ENCODE data around the gene MEGF6. TPM values are rescaled to one million over a fixed set of nuclear protein-coding genes. Genes with fewer than 3 reads are reported as not detected.
A peak's percentile ranks its signal among the peaks of the same experiment; 100 is the strongest.
"Not testable (repeated sequence)": the region's sequence is repeated elsewhere in the genome, so short reads cannot be mapped to it uniquely, and the experiment has no call there.

MEGF6 gene
- total RNA-seq, 6 experiments from 2014 or later, result 20.3 to 39.2 (median 23.0) TPM

DNA sequence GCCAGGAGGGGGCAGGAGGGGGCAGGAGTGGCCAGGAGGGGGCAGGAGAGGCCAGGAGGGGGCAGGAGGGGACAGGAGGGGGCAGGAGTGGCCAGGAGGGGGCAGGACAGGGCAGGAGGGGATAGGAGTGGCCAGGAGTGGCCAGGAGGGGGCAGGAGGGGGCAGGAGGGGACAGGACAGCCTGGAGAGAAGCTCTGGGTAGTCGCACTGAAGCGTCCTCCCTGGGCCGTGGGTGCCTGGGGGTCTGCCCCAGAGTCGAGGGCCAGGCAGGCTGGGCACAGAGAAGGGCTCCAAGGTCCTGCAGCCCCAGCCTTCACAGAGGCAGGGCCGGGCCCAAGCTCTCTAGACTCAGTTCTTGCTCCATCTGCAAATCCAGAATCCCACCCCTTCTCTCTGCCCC is 22.9 kb downstream of the MEGF6 start:
- no peak for DNase-seq
- no peaks in the 10 kb centered on the region for H3K36me3 Mint-ChIP-seq (ENCODE audit: low read depth)
- peaks cover 9% of the 10 kb centered on the region for H3K4me1 Mint-ChIP-seq (ENCODE audit: low read depth)
- peaks cover 5% of the 10 kb centered on the region for H3K27me3 Mint-ChIP-seq (ENCODE audit: insufficient read depth)
- H3K4me3 Mint-ChIP-seq, result no peak overlapping the region
- TF ChIP-seq, protein P1, sequence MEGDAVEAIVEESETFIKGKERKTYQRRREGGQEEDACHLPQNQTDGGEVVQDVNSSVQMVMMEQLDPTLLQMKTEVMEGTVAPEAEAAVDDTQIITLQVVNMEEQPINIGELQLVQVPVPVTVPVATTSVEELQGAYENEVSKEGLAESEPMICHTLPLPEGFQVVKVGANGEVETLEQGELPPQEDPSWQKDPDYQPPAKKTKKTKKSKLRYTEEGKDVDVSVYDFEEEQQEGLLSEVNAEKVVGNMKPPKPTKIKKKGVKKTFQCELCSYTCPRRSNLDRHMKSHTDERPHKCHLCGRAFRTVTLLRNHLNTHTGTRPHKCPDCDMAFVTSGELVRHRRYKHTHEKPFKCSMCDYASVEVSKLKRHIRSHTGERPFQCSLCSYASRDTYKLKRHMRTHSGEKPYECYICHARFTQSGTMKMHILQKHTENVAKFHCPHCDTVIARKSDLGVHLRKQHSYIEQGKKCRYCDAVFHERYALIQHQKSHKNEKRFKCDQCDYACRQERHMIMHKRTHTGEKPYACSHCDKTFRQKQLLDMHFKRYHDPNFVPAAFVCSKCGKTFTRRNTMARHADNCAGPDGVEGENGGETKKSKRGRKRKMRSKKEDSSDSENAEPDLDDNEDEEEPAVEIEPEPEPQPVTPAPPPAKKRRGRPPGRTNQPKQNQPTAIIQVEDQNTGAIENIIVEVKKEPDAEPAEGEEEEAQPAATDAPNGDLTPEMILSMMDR (IDR thresholded peaks at IDR 0.05), result peak; percentile 35
- H3K27ac Mint-ChIP-seq, result no peak overlapping the region
- no peaks in the 10 kb centered on the region for H3K9me3 Mint-ChIP-seq

DNA sequence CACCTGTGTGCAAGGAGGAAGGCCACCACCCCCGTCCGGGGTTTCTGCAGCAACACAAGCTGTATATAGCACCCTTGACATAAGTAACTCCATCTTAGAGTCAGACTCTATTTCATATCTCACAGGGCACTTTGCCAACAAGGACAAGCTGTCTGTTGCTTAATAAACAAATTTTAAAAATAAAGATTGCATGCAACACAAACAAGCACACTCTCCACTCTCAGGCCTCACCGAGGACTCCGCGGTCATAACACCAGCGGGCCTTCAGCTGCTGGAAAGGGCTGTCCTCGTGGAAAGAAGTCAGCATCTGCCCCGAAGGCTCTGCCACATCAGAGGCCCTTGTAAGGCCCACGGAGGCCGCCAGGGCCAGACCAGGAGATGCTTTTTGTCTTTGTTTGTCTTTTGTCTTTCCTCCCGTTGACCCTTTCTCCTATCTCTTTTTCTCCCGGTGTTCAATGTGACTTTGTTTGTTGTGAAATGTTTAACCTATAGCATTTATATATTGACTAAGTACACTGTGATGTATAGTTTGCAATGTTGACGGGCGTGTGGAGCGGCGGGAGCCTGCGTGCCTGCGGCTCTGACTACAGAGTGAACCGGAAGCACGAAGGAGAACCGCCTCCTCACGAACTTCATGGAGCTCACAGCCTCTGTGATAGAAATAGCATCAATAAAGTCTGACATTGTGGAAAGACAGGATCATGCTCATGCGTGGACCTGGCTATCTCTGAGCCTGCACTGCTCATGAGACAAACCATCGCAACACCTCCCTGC is 24.1 kb downstream of the MEGF6 start:
- Mint-ChIP-seq H3K9me3 (no peaks in the 10 kb centered on the region), H3K36me3 (ENCODE audit: low read depth) (no peaks in the 10 kb centered on the region), H3K4me3 (no peak overlapping the region; the same call in 1 of the 2 replicates), H3K27me3 (ENCODE audit: insufficient read depth) (peaks cover 5% of the 10 kb centered on the region), H3K4me1 (ENCODE audit: low read depth) (peaks cover 9% of the 10 kb centered on the region), H3K27ac (peak overlapping the region; percentile 76)
- TF ChIP-seq, protein P1 (IDR thresholded peaks at IDR 0.05), result no peak
- peak; percentile 71 for DNase-seq

DNA sequence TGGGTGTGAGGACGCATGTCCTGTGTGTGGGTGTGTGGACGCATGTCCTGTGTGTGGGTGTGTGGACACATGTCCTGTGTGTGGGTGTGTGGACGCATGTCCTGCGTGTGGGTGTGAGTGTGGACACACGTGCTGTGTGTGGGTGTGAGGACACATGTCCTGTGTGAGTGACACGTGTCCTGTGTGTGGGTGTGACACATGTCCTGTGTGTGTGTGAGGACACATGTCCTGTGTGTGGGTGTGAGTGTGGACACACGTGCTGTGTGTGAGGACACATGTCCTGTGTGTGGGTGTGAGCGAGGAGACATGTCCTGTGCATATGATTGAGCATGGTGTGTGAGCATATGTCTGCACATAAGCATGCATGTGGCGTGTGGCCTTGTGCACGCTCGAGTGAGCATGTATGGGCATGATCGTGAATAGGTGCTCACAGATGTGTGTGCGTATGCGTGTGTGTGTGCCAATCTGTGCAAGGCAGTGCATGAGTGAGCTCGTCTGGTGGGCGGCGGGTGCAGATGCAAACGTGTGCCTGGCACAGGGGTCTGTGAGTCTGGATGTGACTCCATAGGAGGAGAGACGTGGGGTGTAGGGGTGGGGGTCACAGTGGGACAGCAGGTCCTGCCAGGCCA is 25.3 kb downstream of the MEGF6 start:
- Mint-ChIP-seq H3K4me3 (no peak overlapping the region), H3K27ac (no peak overlapping the region), H3K27me3 (ENCODE audit: insufficient read depth) (peaks cover 5% of the 10 kb centered on the region), H3K36me3 (ENCODE audit: low read depth) (no peaks in the 10 kb centered on the region), H3K9me3 (no peaks in the 10 kb centered on the region), H3K4me1 (ENCODE audit: low read depth) (peaks cover 9% of the 10 kb centered on the region)
- no peak for DNase-seq
- TF ChIP-seq, protein P1 (IDR thresholded peaks at IDR 0.05), result no peak

DNA sequence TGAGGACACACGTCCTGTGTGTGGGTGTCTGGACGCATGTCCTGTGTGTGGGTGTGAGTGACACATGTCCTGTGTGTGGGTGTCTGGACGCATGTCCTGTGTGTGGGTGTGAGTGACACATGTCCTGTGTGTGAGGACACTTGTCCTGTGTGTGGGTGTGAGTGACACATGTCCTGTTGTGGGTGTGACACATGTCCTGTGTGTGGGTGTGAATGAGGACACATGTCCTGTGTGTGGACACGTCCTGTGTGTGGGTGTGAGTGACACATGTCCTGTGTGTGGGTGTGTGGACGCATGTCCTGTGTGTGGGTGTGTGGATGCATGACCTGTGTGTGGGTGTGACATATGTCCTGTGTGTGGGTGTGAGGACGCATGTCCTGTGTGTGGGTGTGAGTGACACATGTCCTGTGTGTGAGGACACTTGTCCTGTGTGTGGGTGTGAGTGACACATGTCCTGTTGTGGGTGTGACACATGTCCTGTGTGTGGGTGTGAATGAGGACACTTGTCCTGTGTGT is 25.9 kb downstream of the MEGF6 start:
- DNase-seq, result not testable (repeated sequence)

DNA sequence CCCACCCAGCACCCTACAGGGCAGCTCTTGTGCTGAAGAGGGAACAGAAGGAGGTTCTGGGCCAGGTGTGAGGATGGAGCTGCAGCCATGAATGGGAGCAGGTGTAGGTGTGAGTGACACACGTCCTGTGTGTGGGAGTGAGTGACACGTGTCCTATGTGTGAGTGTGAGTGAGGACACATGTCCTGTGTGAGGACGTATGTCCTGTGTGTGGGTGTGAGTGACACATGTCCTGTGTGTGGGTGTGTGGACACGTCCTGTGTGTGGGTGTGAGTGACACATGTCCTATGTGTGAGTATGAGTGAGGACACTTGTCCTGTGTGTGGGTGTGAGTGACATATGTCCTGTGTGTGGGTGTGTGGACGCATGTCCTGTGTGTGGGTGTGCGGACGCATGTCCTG is 26.4 kb downstream of the MEGF6 start:
- Mint-ChIP-seq H3K27me3 (ENCODE audit: insufficient read depth) (peaks cover 5% of the 10 kb centered on the region), H3K9me3 (no peaks in the 10 kb centered on the region), H3K36me3 (ENCODE audit: low read depth) (no peaks in the 10 kb centered on the region), H3K4me3 (no peak overlapping the region), H3K27ac (no peak overlapping the region), H3K4me1 (ENCODE audit: low read depth) (peaks cover 9% of the 10 kb centered on the region)
- no peak for DNase-seq
- TF ChIP-seq, protein P1 (IDR thresholded peaks at IDR 0.05), result no peak

More for the DNA sequence above, 25.9 kb downstream of the MEGF6 start:
- not testable (repeated sequence) for H3K4me3 Mint-ChIP-seq; H3K36me3 Mint-ChIP-seq (ENCODE audit: low read depth); H3K27me3 Mint-ChIP-seq (ENCODE audit: insufficient read depth); H3K9me3 Mint-ChIP-seq; H3K4me1 Mint-ChIP-seq (ENCODE audit: low read depth); H3K27ac Mint-ChIP-seq

DNA sequence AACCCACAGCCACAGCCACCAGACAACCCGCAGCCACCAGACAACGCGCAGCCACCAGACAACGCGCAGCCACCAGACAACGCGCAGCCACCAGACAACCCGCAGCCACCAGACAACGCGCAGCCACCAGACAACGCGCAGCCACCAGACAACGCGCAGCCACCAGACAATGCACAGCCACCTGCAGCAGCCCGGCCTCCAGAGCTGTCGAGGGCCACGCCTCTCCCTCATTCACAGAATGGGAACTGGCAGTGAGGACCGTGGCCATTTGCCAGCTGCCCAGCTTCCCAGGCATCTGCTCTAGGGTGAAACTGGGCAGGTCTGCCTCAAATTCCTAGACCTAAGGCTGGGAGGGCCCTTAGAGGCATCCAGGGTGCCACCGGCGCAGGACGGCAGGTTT is 27.6 kb downstream of the MEGF6 start:
- H3K27me3 Mint-ChIP-seq (ENCODE audit: insufficient read depth); DNase-seq; H3K27ac Mint-ChIP-seq; H3K36me3 Mint-ChIP-seq (ENCODE audit: low read depth); H3K4me3 Mint-ChIP-seq; H3K9me3 Mint-ChIP-seq; H3K4me1 Mint-ChIP-seq (ENCODE audit: low read depth): not testable (repeated sequence)

Data from HFFc6 (cell line).